Aorta (tissue), 5 donors: ENCODE results near the gene TMEM37. TPM values are rescaled to one million over a fixed set of nuclear protein-coding genes. Genes with fewer than 3 reads are reported as not detected.
A peak's percentile ranks its signal among the peaks of the same experiment; 100 is the strongest.
"Not testable (repeated sequence)": the region's sequence is repeated elsewhere in the genome, so short reads cannot be mapped to it uniquely, and the experiment has no call there.

Experiments
- ATAC-seq: fragments of 200-7000 bp; cut with Tn5 transposase; one replicate; pipeline ENCODE4 v1.9.1; 2022; ENCODE audit warnings: moderate library complexity; ENCODE audit not compliant: low FRiP score
- DNase-seq, 2 donors: peaks; one replicate each; pipeline ENCODE4 v3.0.0-alpha.2; 2020
- H3K27ac ChIP-seq, 2 donors: one replicate each; pipeline ENCODE4 v1.5.1; 2013; ENCODE audit warnings: low read length in 2 of 2, mild to moderate bottlenecking in 2 of 2, moderate library complexity in 2 of 2, control low read depth in 1 of 2, inconsistent platforms in 1 of 2, low read depth in 1 of 2
- H3K27me3 ChIP-seq, 2 donors: one replicate each; pipeline ENCODE4 v1.6.1; 2013; ENCODE audit warnings: control low read depth in 1 of 2, low read length in 1 of 2, mild to moderate bottlenecking in 1 of 2, moderate library complexity in 1 of 2; ENCODE audit not compliant: insufficient read depth in 2 of 2, control insufficient read depth in 1 of 2
- H3K36me3 ChIP-seq, 2 donors: one replicate each; pipeline ENCODE4 v1.6.1; 2013; ENCODE audit warnings: control low read depth in 1 of 2, low read length in 1 of 2, mild to moderate bottlenecking in 1 of 2; ENCODE audit not compliant: insufficient read depth in 2 of 2, control insufficient read depth in 1 of 2
- H3K4me1 ChIP-seq, 2 donors: one replicate each; pipeline ENCODE4 v1.6.1; 2013; ENCODE audit warnings: low read length in 2 of 2, control low read depth in 1 of 2, mild to moderate bottlenecking in 1 of 2, moderate library complexity in 1 of 2; ENCODE audit not compliant: insufficient read depth in 2 of 2, control insufficient read depth in 1 of 2
- H3K4me3 ChIP-seq, 2 donors: one replicate each; pipeline ENCODE4 v1.5.1; 2013; ENCODE audit warnings: low read length in 2 of 2, control low read depth in 1 of 2, mild to moderate bottlenecking in 1 of 2
- H3K9me3 ChIP-seq: one replicate; pipeline ENCODE4 v1.6.1; 2013; ENCODE audit warnings: mild to moderate bottlenecking, low read length; ENCODE audit not compliant: control insufficient read depth
- WGBS, 2 donors: extraction: QIAGEN DNeasy Blood & Tissue Kit; methylation state at CpG; one replicate each; pipeline ENCODE4 v1.1.7; 2013; 5-methylcytosine and 5-hydroxymethylcytosine counted together
- intact Hi-C, 2 donors: fragments of 100-400 bp; cut with DNase I; formaldehyde crosslinking; loops; one replicate each; pipeline versions ENCODE4 v1.14.2 to v1.15.0; 2022
- polyA plus RNA-seq, 2 donors: library from polyadenylated mRNA; stranded (reverse); fragments of 200-250 nt; gene quantifications; one replicate each; pipeline ENCODE4 v1.2.3, GENCODE V29; 2013
- total RNA-seq, 2 donors: library from RNA; stranded (reverse); fragmentation: NEBNext Ultra II Directional; extraction: Animal tissue kit (Norgen Biotek cat#: 25700); gene quantifications; one replicate each; pipeline ENCODE4 v1.2.1, GENCODE V29; 2021
- donor health status: healthy with polysubstance abuse.
- donor health status: Bipolar disorder and iron deficiency.
- donor health status: DM: no; HTN: no; CAD: no.
- donor health status: DM: no; HTN: no; CAD: no.
- donor health status: DM: yes; HTN: yes; CAD: no.

Gene TMEM37
- total and polyA plus RNA-seq, 4 donors, result 1.2 to 19.8 (median 8.1) TPM

DNA sequence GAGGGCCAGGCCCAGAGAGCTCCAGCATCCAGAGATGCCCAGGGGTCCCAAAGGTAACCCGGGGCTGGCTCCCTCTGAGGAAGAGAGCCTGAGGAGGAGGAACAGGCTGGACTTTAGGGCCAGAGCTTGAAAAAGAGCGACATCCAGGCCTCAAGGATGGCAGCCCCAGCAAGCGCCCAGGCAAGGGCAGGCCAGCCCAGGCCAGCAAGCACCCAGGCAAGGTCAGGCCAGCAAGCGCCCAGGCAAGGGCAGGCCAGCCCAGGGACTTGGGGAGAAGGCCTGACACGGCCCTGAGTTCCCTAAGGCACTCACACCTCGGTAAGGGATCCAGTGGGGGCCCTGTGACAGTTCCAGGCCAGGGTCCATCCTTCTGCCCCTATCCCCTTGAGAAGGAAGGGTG, 34.5 kb upstream of the TMEM37 start:
- intact Hi-C loops, result no loop called here
- H3K9me3 ChIP-seq, result no peaks in the 10 kb centered on the region
- H3K4me3 ChIP-seq, result no peak overlapping the region
- H3K27ac ChIP-seq, result no peak overlapping the region
- no peaks in the 10 kb centered on the region for H3K27me3 ChIP-seq
- H3K4me1 ChIP-seq, result no peaks in the 10 kb centered on the region
- WGBS, 2 donors, result 88 to 92% methylated on average over 6 of the region's 6 CpGs
- ATAC-seq (no peak), DNase-seq (no peak)
- no peaks in the 10 kb centered on the region for H3K36me3 ChIP-seq

DNA sequence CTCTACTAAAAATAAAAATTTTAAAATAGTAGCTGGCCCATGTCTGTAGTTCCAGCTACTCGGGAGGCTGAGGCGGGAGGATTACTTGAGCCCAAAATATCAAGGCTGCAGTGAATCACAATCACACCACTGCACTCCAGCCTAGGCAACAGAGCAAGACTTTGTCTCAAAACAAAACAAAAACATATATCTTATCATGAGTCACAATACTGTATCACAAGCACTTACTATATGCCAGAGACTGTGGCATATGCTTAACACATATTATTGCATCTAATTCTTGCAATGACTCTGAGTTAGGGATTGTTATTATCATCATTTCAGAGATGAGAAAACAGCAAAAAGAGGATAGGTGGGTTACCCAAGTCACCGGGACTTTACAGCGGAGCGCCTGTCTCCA, 29.5 kb upstream of the TMEM37 start:
- no peaks in the 10 kb centered on the region for H3K4me1 ChIP-seq
- H3K27me3 ChIP-seq, result no peaks in the 10 kb centered on the region
- H3K4me3 ChIP-seq, result no peak overlapping the region
- ATAC-seq, result no peak
- no peaks in the 10 kb centered on the region for H3K36me3 ChIP-seq
- intact Hi-C loops, result loop anchor here in 1 of 2 donors (10.0 kb wide), 1 partner anchor 243 kb away; no protein-coding TSS in a partner anchor
- DNase-seq, result no peak
- no peak overlapping the region for H3K27ac ChIP-seq
- no peaks in the 10 kb centered on the region for H3K9me3 ChIP-seq
- WGBS, 2 donors, result 77 to 78% methylated on average over 5 of the region's 5 CpGs

DNA sequence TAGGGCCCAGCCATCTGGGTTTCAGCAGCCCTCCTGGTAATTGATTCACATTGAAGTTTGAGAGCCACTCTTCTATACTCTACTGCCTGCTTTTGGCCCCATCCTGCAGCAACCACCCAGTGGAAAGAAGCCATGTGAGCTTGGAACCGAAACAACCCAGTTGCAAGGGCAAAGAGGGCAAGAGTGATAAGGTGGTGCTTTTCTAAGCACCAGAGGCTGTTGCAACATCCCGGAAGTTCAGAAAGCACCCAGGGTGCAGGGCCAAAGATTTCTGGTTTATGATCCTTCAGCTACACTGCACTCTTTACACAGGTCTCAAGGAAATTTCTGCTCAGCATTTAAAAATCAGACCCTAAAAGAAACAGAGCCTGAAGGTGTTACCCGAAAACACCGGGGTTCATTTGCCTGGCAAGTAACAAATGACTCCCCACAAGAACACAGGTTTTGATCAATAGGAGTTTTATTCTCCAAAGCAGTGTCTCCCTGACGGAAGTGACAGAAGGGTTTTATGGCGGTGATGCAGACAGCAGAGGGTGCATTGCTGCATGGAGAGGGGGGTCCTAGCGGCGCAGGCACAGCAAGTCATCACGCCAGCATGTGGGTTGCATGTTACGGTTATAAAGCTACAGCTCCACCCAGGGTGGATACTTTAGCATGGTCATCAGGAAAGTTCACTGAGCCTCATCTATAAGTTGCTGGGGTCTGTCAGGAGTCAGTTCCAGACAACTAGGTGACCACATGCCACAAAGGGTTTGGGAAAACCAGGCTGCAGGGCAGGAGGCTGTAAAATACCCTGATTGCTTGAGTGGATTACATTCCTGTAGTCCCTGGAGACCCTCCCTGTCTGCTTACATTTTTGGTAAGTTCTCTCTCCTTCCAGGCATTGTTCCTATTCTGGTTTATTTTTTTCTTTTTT, 28.8 kb upstream of the TMEM37 start:
- H3K36me3 ChIP-seq, result no peaks in the 10 kb centered on the region
- no peak for ATAC-seq
- no peak for DNase-seq
- H3K27me3 ChIP-seq, result no peaks in the 10 kb centered on the region
- 61 to 64% methylated on average over 10 of the region's 10 CpGs for WGBS, 2 donors
- H3K4me1 ChIP-seq, result no peaks in the 10 kb centered on the region
- H3K9me3 ChIP-seq, result no peaks in the 10 kb centered on the region
- no peak overlapping the region for H3K27ac ChIP-seq
- intact Hi-C loops, result loop anchor here in 1 of 2 donors (10.0 kb wide), 1 partner anchor 242 kb away; no protein-coding TSS in a partner anchor
- no peak overlapping the region for H3K4me3 ChIP-seq

DNA sequence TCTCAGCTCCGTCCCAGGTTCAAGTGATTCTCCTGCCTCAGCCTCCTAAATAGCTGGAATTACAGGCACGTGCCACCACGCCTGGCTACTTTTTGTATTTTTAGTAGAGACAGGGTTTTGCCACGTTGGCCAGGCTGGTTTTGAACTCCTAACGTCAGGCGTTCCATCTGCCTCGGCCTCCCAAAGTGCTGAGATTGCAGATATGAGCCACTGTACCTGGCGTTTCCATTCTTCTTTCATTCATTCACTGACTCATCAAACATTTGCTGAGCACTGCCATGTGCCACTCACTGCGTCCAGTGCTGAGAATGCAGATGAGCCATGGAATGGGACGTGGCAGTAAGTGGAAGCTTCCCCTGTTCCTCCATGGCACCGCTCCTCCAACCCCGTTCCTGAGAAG, 28.0 kb upstream of the TMEM37 start:
- H3K4me1 ChIP-seq, ATAC-seq, H3K36me3 ChIP-seq, DNase-seq, H3K9me3 ChIP-seq, H3K27me3 ChIP-seq, H3K27ac ChIP-seq, H3K4me3 ChIP-seq: not testable (repeated sequence)
- WGBS, 2 donors, result 66 to 78% methylated on average over 12 of the region's 12 CpGs
- intact Hi-C loops, result loop anchor here in 1 of 2 donors (10.0 kb wide), 1 partner anchor 241 kb away; no protein-coding TSS in a partner anchor

DNA sequence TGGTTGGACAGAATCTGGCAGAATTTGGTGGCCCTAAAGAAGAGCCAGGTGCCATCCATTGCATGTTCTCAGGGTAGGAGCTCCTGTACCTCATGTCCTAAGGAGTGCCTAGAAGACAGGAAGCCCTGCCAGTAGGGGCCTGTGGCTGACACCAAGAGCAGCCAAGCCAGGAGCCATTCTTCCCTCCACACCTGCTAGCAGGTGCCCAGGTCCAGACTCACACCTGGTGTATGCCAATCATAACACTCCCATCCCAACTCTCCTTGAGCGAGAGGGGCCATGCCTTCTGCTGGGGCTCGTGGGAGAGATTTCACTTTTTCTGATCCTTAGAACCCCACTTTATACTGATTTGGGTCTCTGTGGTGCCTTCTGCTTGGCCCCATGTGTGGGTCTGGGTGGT, 26.5 kb upstream of the TMEM37 start:
- H3K27ac ChIP-seq, result no peak overlapping the region
- H3K4me1 ChIP-seq, result no peaks in the 10 kb centered on the region
- H3K27me3 ChIP-seq, result no peaks in the 10 kb centered on the region
- intact Hi-C loops, result loop anchor here (5.0 to 10.0 kb wide), 2 partner anchors 240 to 252 kb away; no protein-coding TSS in a partner anchor
- DNase-seq (no peak), ATAC-seq (no peak)
- H3K9me3 ChIP-seq, result no peaks in the 10 kb centered on the region
- H3K4me3 ChIP-seq, result no peak overlapping the region
- no peaks in the 10 kb centered on the region for H3K36me3 ChIP-seq
- 92 to 94% methylated on average over 2 of the region's 2 CpGs for WGBS, 2 donors

DNA sequence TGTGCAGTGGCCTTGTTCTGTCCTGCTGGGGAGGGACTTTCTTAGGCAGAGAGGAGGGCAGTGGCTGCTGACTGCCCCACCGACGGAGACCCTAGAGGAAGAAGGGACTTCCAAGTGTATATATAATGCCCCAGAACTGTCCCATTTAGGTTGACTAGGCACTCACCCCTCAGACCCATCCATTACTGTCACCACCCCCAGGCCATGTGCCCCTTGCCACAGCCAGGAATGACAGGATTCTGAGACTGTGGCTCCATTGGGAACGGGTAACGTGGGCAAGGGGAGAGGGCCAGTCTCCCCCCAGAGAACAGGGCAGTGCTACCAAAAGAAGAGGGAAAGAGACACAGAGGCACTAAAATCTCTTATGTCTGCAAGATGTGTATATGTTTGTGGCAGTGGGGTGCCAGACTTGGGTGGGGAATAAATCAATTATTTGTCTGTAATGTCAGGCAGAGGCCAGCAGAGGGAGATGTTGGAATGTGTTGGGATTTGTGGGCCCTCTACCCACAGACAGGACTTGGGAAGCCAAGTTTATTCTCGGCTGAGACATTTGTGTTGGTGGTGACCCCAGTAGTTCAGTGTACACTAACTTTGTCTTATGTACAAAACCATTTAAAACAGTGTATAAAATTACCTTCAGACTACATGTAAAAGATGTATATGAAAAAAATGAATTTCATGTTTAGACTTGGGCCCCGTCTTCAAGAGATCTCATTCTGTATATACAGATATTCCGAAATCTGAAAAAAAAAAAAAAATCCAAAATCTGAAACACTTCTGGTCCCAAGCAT, 24.0 kb upstream of the TMEM37 start:
- 61 to 66% methylated on average over 7 of the region's 7 CpGs for WGBS, 2 donors
- intact Hi-C loops, result loop anchor here (1.0 to 10.0 kb wide), 4 partner anchors 67 to 250 kb away; no protein-coding TSS in a partner anchor

DNA sequence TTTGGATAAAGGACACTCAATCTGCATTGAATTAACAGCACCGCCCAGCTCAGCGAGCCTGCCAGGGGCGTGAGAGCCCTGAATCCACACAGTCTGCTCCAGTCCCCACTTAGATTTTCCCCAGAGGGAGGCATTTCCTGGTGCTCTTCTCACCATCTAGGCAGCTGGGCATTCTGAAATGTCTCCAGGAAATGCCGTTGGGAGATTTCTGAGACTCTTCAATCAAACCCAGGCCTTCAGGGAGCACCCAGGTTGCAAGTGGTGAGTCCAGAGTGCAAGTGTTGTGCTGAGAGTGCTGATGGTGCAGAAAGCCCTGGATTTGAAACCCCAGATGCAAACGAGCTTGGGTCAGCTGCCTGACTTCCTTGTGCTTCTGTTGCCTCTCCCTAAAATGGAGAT, 23.4 kb upstream of the TMEM37 start:
- 61 to 66% methylated on average over 5 of the region's 5 CpGs for WGBS, 2 donors
- intact Hi-C loops, result loop anchor here (1.0 to 10.0 kb wide), 4 partner anchors 67 to 249 kb away; no protein-coding TSS in a partner anchor
- DNase-seq (peak in 1 of 2 donors; percentile 65), ATAC-seq (peak; percentile 44)
- Histone ChIP-seq H3K27me3 (no peaks in the 10 kb centered on the region), H3K27ac (no peak overlapping the region), H3K4me1 (no peaks in the 10 kb centered on the region), H3K9me3 (no peaks in the 10 kb centered on the region), H3K36me3 (no peaks in the 10 kb centered on the region), H3K4me3 (no peak overlapping the region)

More for the DNA sequence above, 24.0 kb upstream of the TMEM37 start:
- no peak overlapping the region for H3K27ac ChIP-seq
- ATAC-seq (peak; percentile 80), DNase-seq (no peak)
- no peaks in the 10 kb centered on the region for H3K27me3 ChIP-seq
- H3K9me3 ChIP-seq, result no peaks in the 10 kb centered on the region
- H3K36me3 ChIP-seq, result no peaks in the 10 kb centered on the region
- no peaks in the 10 kb centered on the region for H3K4me1 ChIP-seq
- no peak overlapping the region for H3K4me3 ChIP-seq

DNA sequence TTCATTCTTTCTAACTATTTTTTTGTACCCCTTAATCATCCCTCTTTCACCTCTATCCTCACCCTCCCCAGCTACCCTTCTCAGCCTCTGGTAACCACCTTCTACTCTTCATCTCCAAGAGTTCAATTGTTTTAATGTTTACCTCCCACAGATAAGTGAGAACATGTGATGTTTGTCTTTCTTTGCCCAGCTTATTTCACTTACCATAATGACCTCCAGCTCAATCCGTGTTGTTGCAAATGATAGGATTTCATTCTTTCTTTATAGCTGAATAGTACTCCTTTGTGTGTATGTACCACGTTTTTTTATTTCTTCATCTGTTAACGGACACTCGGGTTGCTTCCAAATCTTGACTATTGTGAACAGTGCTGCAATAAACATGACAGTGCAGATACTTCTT, 22.1 kb upstream of the TMEM37 start:
- Histone ChIP-seq H3K36me3 (no peaks in the 10 kb centered on the region), H3K9me3 (no peaks in the 10 kb centered on the region), H3K4me1 (no peaks in the 10 kb centered on the region), H3K27ac (no peak overlapping the region), H3K4me3 (no peak overlapping the region), H3K27me3 (no peaks in the 10 kb centered on the region)
- WGBS, 2 donors, result 81 to 86% methylated on average over 4 of the region's 4 CpGs
- intact Hi-C loops, result loop anchor here (2.0 to 10.0 kb wide), 3 partner anchors 65 to 248 kb away; no protein-coding TSS in a partner anchor
- ATAC-seq, result no peak
- no peak for DNase-seq
